Esophagus muscularis mucosa (tissue), 4 donors: Measurements from ENCODE around the gene ZNF619. TPM values are rescaled to one million over a fixed set of nuclear protein-coding genes. Genes with fewer than 3 reads are reported as not detected.

ENCODE experiments used
- DNase-seq: peaks from one replicate; pipeline ENCODE4 v3.0.0-alpha.2; 2017; ENCODE audit errors: extremely low spot score
- H3K27ac ChIP-seq, 4 donors: fragments of 200-600 bp; sonication (generic); replicated peaks in 1 of 4; 1 replicate in 3 of 4; 2 replicates in 1 of 4; pipeline ENCODE4 v1.5.1; 2016 to 2019; ENCODE audit warnings: mild to moderate bottlenecking in 1 of 4
- H3K27me3 ChIP-seq, 4 donors: fragments of 200-600 bp; sonication (generic); one replicate each; pipeline versions ENCODE4 v1.5.1 to v1.6.0; 2016 to 2019
- H3K36me3 ChIP-seq, 4 donors: fragments of 200-600 bp; sonication (generic); one replicate each; pipeline ENCODE4 v1.5.1; 2016 to 2019
- H3K4me1 ChIP-seq, 4 donors: fragments of 200-600 bp; sonication (generic); one replicate each; pipeline ENCODE4 v1.5.1; 2016 to 2019
- H3K4me3 ChIP-seq, 4 donors: fragments of 200-600 bp; sonication (generic); 1 replicate in 2 of 4; 2 replicates in 2 of 4; pipeline ENCODE4 v1.5.1; 2016 to 2019; ENCODE audit warnings: mild to moderate bottlenecking in 4 of 4, moderate library complexity in 1 of 4
- H3K9me3 ChIP-seq, 4 donors: fragments of 200-600 bp; sonication (generic); 1 replicate in 3 of 4; 2 replicates in 1 of 4; pipeline ENCODE4 v1.5.1; 2016 to 2019
- CTCF ChIP-seq, 3 experiments: fragments of 200-600 bp in 2 of 3; fragments of 450-650 bp in 1 of 3; sonication (generic) in 2 of 3; IDR thresholded peaks; one replicate each; pipeline ENCODE4 v1.5.1; 2017 to 2019; ENCODE audit warnings: antibody characterized with exemption in 3 of 3, mild to moderate bottlenecking in 2 of 3, moderate library complexity in 1 of 3
- EP300 ChIP-seq: sonication (generic); formaldehyde crosslinking; IDR thresholded peaks from one replicate; pipeline ENCODE4 v1.6.1; 2017; ENCODE audit warnings: antibody characterized with exemption
- POLR2A ChIP-seq: fragments of 450-650 bp; IDR thresholded peaks from one replicate; pipeline ENCODE4 v1.6.1; 2017; ENCODE audit warnings: antibody characterized with exemption, moderate library complexity, mild to moderate bottlenecking, low read depth
- POLR2AphosphoS5 ChIP-seq, 2 donors: sonication (generic); formaldehyde crosslinking; IDR thresholded peaks; one replicate each; pipeline ENCODE4 v1.6.1; 2017; ENCODE audit warnings: antibody characterized with exemption in 2 of 2
- WGBS: methylation state at CpG from one replicate; pipeline ENCODE4 v1.1.5; 2018; 5-methylcytosine and 5-hydroxymethylcytosine counted together
- intact Hi-C: fragments of 100-400 bp; cut with DNase I; formaldehyde crosslinking; loops from one replicate; pipeline ENCODE4 v1.15.1; 2023
- total RNA-seq, 4 donors: library from RNA; depleted of rRNA; stranded (reverse); fragments of >200 nt; gene quantifications; one replicate each; pipeline versions ENCODE4 v1.1.0 to v1.2.1, GENCODE V29; 2016

ZNF619 gene
- total RNA-seq, 4 donors from 2014 or later, result 2.8 to 5.4 (median 3.5) TPM

GRCh38 chr3:40511031-40511718 is 34.3 kb downstream of the ZNF619 start:
- no peaks in the 10 kb centered on the region for H3K27me3 ChIP-seq
- H3K36me3 ChIP-seq, result peaks cover 0 to 65% (median 43%) of the 10 kb centered on the region in 4 donors
- H3K4me3 ChIP-seq, result no peak overlapping the region
- no peak for DNase-seq
- no peak for TF ChIP-seq CTCF (IDR thresholded peaks at IDR 0.05)
- TF ChIP-seq POLR2AphosphoS5 (IDR thresholded peaks at IDR 0.05), result no peak
- no peak for TF ChIP-seq POLR2A
- no peak for TF ChIP-seq EP300
- peaks cover 6 to 11% (median 7%) of the 10 kb centered on the region in 4 donors for H3K4me1 ChIP-seq
- H3K9me3 ChIP-seq, result no peaks in the 10 kb centered on the region
- WGBS, result 100% methylated on average over 1 of the region's 1 CpG
- intact Hi-C loops, result no loop called here
- H3K27ac ChIP-seq, result no peak overlapping the region

DNA sequence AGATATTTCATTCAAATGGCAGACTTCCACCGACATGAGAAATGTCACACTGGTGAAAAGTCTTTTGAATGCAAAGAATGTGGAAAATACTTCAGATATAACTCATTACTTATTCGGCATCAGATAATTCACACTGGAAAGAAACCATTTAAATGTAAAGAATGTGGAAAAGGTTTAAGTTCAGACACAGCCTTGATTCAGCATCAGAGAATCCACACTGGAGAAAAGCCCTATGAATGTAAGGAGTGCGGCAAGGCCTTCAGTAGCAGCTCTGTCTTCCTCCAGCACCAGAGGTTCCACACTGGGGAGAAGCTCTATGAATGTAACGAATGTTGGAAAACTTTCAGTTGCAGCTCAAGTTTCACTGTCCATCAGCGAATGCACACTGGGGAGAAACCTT is 39.3 kb downstream of the ZNF619 start:
- DNase-seq, result no peak
- Histone ChIP-seq H3K27me3 (no peaks in the 10 kb centered on the region), H3K4me3 (no peak overlapping the region), H3K9me3 (no peaks in the 10 kb centered on the region), H3K27ac (no peak overlapping the region), H3K36me3 (peaks cover 0 to 60% (median 39%) of the 10 kb centered on the region in 4 donors), H3K4me1 (no peaks in the 10 kb centered on the region)
- intact Hi-C loops, result no loop called here
- 92% methylated on average over 5 of the region's 5 CpGs for WGBS
- TF ChIP-seq POLR2AphosphoS5 (IDR thresholded peaks at IDR 0.05), result no peak
- TF ChIP-seq POLR2A, result no peak
- TF ChIP-seq CTCF (IDR thresholded peaks at IDR 0.05), result no peak
- TF ChIP-seq EP300, result no peak

DNA sequence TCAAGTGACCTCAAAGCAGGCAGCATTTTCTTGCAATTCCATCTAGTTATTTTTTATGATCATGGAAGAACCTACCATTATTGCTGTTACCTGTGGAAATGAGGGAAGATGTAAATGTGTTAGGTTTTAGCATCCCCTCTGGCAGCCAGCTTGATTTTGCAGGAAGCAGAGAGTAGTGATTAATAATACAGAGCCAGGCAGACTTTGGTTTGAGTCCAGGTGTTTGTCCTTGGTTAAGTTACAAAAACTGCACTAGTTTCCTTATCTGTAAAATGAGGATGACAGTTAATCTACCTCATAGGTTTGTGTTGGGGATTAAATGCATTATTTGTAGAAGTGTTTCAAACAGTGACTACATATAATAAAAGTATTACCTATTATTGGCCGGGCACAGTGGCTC is 41.1 kb downstream of the ZNF619 start:
- Histone ChIP-seq H3K27me3 (no peaks in the 10 kb centered on the region), H3K9me3 (no peaks in the 10 kb centered on the region), H3K36me3 (peaks cover 0 to 46% (median 24%) of the 10 kb centered on the region in 4 donors), H3K4me1 (no peaks in the 10 kb centered on the region), H3K27ac (no peak overlapping the region), H3K4me3 (no peak overlapping the region)
- DNase-seq, result no peak
- WGBS, result 91% methylated on average over 1 of the region's 1 CpG
- intact Hi-C loops, result no loop called here
- TF ChIP-seq CTCF (IDR thresholded peaks at IDR 0.05) (no peak), POLR2AphosphoS5 (IDR thresholded peaks at IDR 0.05) (no peak), POLR2A (no peak), EP300 (no peak)

- intact Hi-C loops, result no loop called here
- DNase-seq, result no peak
- WGBS, result 86% methylated on average over 1 of the region's 1 CpG
- Histone ChIP-seq H3K27me3 (no peaks in the 10 kb centered on the region), H3K36me3 (peaks cover 0 to 40% (median 20%) of the 10 kb centered on the region in 4 donors), H3K27ac (no peak overlapping the region), H3K4me1 (peaks cover 0 to 3% (median under 1%) of the 10 kb centered on the region in 4 donors), H3K9me3 (no peaks in the 10 kb centered on the region), H3K4me3 (no peak overlapping the region)
- TF ChIP-seq CTCF (IDR thresholded peaks at IDR 0.05) (no peak), EP300 (no peak), POLR2A (no peak), POLR2AphosphoS5 (IDR thresholded peaks at IDR 0.05) (no peak)
Observed at GRCh38 chr3:40518848-40519247, 41.9 kb downstream of the ZNF619 start.

DNA sequence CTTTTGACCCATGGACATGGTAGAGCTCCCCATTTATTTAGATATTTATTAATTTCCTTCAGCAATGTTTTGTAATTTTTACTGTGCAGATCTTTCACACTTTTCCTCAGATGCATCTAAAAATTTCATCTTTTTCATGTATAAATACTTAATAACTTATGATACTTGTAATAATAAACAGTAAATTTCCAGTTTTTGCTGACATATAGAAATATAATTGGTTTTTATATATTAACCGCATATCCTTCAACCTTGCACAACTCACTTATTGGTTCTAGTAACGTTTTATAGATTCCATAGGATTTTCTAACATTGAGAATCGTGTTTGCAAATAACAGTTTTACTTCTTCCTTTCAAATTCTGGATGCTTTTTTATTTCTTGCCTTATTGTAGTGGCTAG is 44.3 kb downstream of the ZNF619 start:
- peaks cover 0 to 18% (median 5%) of the 10 kb centered on the region in 4 donors for H3K36me3 ChIP-seq
- no peak for DNase-seq
- H3K9me3 ChIP-seq, result no peaks in the 10 kb centered on the region
- no peaks in the 10 kb centered on the region for H3K27me3 ChIP-seq
- peaks cover 17 to 22% (median 18%) of the 10 kb centered on the region in 4 donors for H3K4me1 ChIP-seq
- TF ChIP-seq CTCF (IDR thresholded peaks at IDR 0.05), result no peak
- no peak for TF ChIP-seq POLR2A
- TF ChIP-seq EP300, result no peak
- TF ChIP-seq POLR2AphosphoS5 (IDR thresholded peaks at IDR 0.05), result no peak
- WGBS, result 81% methylated on average over 3 of the region's 3 CpGs
- no peak overlapping the region for H3K4me3 ChIP-seq
- intact Hi-C loops, result loop anchor here (5.0 kb wide), 2 partner anchors 44 to 64 kb away; partner anchors contain the start of genes RPL14 and ZNF619
- H3K27ac ChIP-seq, result no peak overlapping the region
